A549 treated with CpdA at 1 μM for 4 hours (cell line): ENCODE data around the gene DDR1. TPM values are rescaled to one million over a fixed set of nuclear protein-coding genes. Genes with fewer than 3 reads are reported as not detected.

Experiments
- total RNA-seq: library from RNA; stranded (reverse); fragments of 200-300 nt; extraction: Qiagen RNA extraction; gene quantifications from 5 replicates; pipeline ENCODE4 v1.2.3, GENCODE V29; 2022; ENCODE audit warnings: low read depth

DDR1 gene
- total RNA-seq, result 46.0 to 54.9 TPM (median 48.9 TPM) in 5 replicates

DNA sequence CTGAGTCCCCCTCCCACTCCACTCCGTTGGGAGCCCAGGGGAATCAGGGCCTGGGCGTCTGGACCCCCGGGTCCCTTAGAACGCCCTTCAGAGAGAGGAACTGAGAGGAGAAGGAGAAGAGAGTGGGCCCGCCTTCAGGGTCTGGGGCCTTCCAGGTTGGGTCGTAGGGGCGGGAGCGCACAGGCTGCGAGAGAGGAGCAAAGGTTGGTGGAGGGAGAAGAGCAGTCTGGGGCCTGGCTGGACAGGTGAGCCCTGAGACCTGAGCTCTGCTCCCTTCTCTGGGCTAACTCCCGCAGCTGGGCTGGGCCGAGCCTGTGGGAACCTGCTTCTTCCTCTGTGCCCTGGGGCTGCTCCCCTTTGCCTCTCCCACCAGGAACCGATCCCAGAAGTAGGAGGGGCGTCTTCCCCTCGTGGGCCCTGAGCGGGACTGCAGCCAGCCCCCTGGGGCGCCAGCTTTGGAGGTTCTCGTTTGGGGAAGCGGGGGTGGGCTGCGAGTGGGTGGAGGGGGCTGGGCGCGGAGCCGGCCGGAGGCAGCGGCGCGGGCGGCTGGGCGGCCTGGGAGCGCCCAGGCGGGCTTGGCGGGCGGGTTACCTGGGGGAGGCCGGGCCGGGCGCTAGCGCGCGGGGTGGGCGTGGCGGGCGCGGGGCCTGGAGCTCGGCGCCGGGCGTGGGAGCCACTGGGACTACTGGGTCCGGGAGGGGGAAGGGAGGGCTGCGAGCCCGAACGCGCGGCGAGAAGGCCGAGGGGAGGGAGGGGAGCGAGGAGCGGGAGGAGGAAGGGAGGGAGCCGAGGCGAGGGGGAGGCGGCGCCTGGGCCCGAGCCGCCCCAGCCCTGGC lies at the start of gene DDR1:
DDR1 (plus strand) TSS at position 835 of the 836 bp plus-strand sequence. CDS start 4,211 bp downstream, outside the sequence.

DNA sequence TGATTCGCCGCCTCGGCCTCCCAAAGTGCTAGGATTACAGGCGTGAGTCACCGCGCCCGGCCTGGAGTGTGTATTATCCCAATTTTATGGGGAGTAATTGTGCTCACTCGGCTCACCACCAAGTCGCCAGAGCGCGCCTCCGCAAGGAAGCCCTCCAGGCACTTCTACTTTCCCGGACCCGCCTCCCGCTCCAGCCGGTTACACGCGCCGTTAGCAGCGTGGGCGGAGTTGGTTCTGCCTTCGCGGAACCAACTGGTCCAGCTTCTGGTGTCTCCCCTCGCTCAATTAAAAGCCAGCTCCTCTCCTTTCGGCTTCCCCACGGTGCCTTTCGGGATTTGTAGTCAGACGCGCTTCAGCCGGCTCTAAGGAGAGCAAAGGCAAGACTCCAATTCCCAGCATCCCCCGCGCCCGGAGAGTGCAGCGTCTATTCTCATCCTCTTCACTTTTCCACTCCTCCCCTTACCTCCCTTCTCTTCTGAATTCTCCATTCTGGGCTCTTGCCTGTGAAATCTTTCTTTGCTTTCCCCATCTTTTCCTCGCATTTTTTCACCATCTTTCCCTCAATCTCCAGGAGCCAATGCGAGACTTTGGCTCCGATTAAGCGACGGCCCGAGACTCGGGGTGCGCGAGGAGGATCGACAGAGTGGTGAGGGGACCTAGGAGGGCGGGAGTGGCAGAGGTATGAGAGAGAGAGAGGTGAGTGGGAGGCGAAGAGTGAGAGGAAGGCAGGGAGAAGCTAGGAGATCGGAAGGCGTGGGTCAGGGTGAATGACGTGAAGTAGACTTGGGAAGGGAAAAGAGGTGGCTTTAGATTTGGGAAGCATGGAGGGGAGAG lies 23.7 kb downstream of the DDR1 start, which contains the start of gene GTF2H4:
GTF2H4 (plus strand) TSS at position 450 of the 834 bp plus-strand sequence.

GRCh38 chr6:30914076-30914853 lies 29.9 kb downstream of the DDR1 start, which contains the start of gene VARS2:
Gene VARS2 (plus strand): TSS chr6:30914238. CDS start chr6:30914837, 599 bp downstream.

DNA sequence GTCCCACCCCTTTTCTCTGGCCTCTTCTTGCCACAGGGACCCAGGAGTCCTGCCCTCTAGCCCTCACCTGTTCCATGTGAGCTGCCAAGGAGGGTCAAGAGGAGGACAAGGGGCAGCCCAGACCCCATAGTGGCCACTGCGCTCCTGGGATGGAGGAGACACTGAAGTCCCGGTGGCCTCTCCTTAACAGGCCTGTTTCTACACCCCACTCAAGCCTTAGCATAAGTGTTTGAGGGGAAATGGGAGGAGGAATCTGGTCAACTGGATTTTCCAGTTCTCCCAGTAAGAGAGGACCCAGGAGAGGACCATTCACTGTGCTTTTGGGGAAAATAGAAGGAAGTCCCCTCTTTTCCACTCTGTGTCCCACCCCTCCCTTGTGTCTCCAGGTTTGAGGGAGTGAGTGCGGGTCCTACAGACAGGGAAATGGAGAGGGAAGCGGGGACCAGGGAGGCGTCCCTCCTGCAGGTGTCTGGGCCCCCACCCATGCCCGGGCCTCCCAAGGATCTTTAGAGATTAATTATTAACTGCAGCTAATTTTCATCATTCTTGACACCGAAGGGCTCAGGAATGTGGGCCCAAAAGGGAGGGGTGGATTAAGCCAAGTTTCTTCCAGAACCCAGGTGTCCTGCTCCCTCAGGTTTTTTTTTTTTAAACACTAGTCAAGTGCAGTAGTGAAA lies 47.8 kb downstream of the DDR1 start, which contains the start of gene SFTA2:
SFTA2 (minus strand) TSS at position 202 of the 677 bp plus-strand sequence; CDS start at position 128, 74 bp downstream.

GRCh38 chr6:30940361-30940986 lies 56.2 kb downstream of the DDR1 start, which contains the start of gene MUCL3:
Gene MUCL3 (plus strand): TSS chr6:30940973. CDS start chr6:30941000, 27 bp downstream.

Other genes starting within 250 kb of the DDR1 start
- gene C6orf136, start 237.4 kb upstream of the DDR1 start, total RNA-seq, result 8.5 to 13.8 TPM (median 13.7 TPM) in 5 replicates
- 25.8 to 30.1 TPM (median 28.8 TPM) in 5 replicates for gene DHX16, start 211.5 kb upstream of the DDR1 start, total RNA-seq
- 42.8 to 50.5 TPM (median 45.3 TPM) in 5 replicates for gene PPP1R18, start 197.9 kb upstream of the DDR1 start, total RNA-seq
- gene NRM, start 193.5 kb upstream of the DDR1 start, total RNA-seq, result 22.2 to 29.6 TPM (median 27.7 TPM) in 5 replicates
- gene MDC1, start 167.2 kb upstream of the DDR1 start, total RNA-seq, result 16.3 to 19.0 TPM (median 18.2 TPM) in 5 replicates
- gene TUBB, start 164.2 kb upstream of the DDR1 start, total RNA-seq, result 755 to 974 TPM (median 943 TPM) in 5 replicates
- 77.3 to 97.3 TPM (median 91.8 TPM) in 5 replicates for gene FLOT1, start 141.8 kb upstream of the DDR1 start, total RNA-seq
- gene IER3, start 140.0 kb upstream of the DDR1 start, total RNA-seq, result 117 to 167 TPM (median 156 TPM) in 5 replicates
- gene GTF2H4, start 23.7 kb downstream of the DDR1 start, total RNA-seq, result 14.2 to 21.3 TPM (median 20.5 TPM) in 5 replicates
- gene VARS2, start 29.7 kb downstream of the DDR1 start, total RNA-seq, result 11.6 to 13.4 TPM (median 12.4 TPM) in 5 replicates
- not detected in 5 replicates for gene SFTA2, start 47.7 kb downstream of the DDR1 start, total RNA-seq
- 0.01 to 0.04 TPM (median 0.02 TPM) in 3 of 5 replicates, not detected in the others for gene MUCL3, start 56.5 kb downstream of the DDR1 start, total RNA-seq
- gene MUC21, start 99.2 kb downstream of the DDR1 start, total RNA-seq, result not detected in 5 replicates
- gene MUC22, start 126.0 kb downstream of the DDR1 start, total RNA-seq, result 0.01 to 0.05 TPM (median 0.03 TPM) in 4 of 5 replicates, not detected in the other
- gene C6orf15, start 228.1 kb downstream of the DDR1 start, total RNA-seq, result not detected in 5 replicates
- 3.3 to 6.4 TPM (median 4.2 TPM) in 5 replicates for gene PSORS1C1, start 230.3 kb downstream of the DDR1 start, total RNA-seq
- gene CDSN, start 235.9 kb downstream of the DDR1 start, total RNA-seq, result not detected in 5 replicates